GM23338 (cell line): ENCODE measurements around the gene SULF2. TPM values are rescaled to one million over a fixed set of nuclear protein-coding genes. Genes with fewer than 3 reads are reported as not detected.

Source experiments
- ATAC-seq: fragments of 200-7000 bp; cut with Tn5 transposase; 3 replicates; pipeline ENCODE4 v1.9.1; 2020
- DNase-seq: peaks from one replicate; pipeline ENCODE4 v3.0.0-alpha.2; 2015; ENCODE audit warnings: low spot score
- H2AFZ ChIP-seq: fragments of 200-600 bp; sonication (generic); 2 replicates; pipeline ENCODE4 v1.8.0; 2016; ENCODE audit warnings: antibody characterized with exemption, mild to moderate bottlenecking, moderate library complexity
- H3F3A ChIP-seq: fragments of 200-600 bp; sonication (generic); replicated peaks from 2 replicates; pipeline ENCODE4 v1.8.0; 2017; ENCODE audit warnings: antibody characterized with exemption, mixed run types, low read depth
- H3K27ac ChIP-seq: fragments of 200-600 bp; sonication (generic); 2 replicates; pipeline ENCODE4 v1.6.1; 2016; ENCODE audit warnings: low read depth
- H3K27me3 ChIP-seq: fragments of 200-600 bp; sonication (generic); 2 replicates; pipeline ENCODE4 v1.8.0; 2016; ENCODE audit warnings: mild to moderate bottlenecking, mixed run types, moderate library complexity; ENCODE audit not compliant: insufficient read depth
- H3K36me3 ChIP-seq: fragments of 200-600 bp; sonication (generic); 2 replicates; pipeline ENCODE4 v1.8.0; 2016; ENCODE audit warnings: mild to moderate bottlenecking; ENCODE audit not compliant: insufficient read depth
- H3K4me1 ChIP-seq: fragments of 200-600 bp; sonication (generic); 2 replicates; pipeline ENCODE4 v1.8.0; 2016; ENCODE audit warnings: mild to moderate bottlenecking, moderate library complexity; ENCODE audit not compliant: insufficient read depth
- H3K4me2 ChIP-seq: fragments of 200-600 bp; sonication (generic); 2 replicates; pipeline ENCODE4 v1.7.1; 2017; ENCODE audit warnings: mixed run types
- H3K4me3 ChIP-seq: fragments of 200-600 bp; sonication (generic); 2 replicates; pipeline ENCODE4 v1.6.1; 2016; ENCODE audit warnings: mixed run types
- H3K79me2 ChIP-seq: fragments of 200-600 bp; sonication (generic); replicated peaks from 2 replicates; pipeline ENCODE4 v1.8.0; 2017; ENCODE audit warnings: mild to moderate bottlenecking; ENCODE audit not compliant: insufficient read depth
- H3K9me2 ChIP-seq: fragments of 200-600 bp; sonication (generic); 2 replicates; pipeline ENCODE4 v1.8.0; 2017; ENCODE audit not compliant: insufficient read depth
- H4K20me1 ChIP-seq: fragments of 200-600 bp; sonication (generic); replicated peaks from 2 replicates; pipeline ENCODE4 v1.8.0; 2017; ENCODE audit warnings: mild to moderate bottlenecking; ENCODE audit not compliant: insufficient read depth
- H3K27ac Mint-ChIP-seq: 2 replicates; pipeline ENCODE4 v1.8.0; 2020; ENCODE audit warnings: inconsistent platforms, mild to moderate bottlenecking, moderate library complexity, mixed read lengths
- H3K27me3 Mint-ChIP-seq: 3 replicates; pipeline ENCODE4 v1.8.0; 2022; ENCODE audit warnings: low read depth, mild to moderate bottlenecking, moderate library complexity, mixed read lengths, inconsistent platforms; ENCODE audit not compliant: insufficient read depth, poor library complexity
- H3K36me3 Mint-ChIP-seq: 3 replicates; pipeline ENCODE4 v1.8.0; 2021; ENCODE audit warnings: low read depth, mild to moderate bottlenecking, inconsistent platforms, moderate library complexity, mixed read lengths
- H3K4me1 Mint-ChIP-seq: 3 replicates; pipeline ENCODE4 v1.8.0; 2020; ENCODE audit warnings: mild to moderate bottlenecking, inconsistent platforms, mixed read lengths
- H3K4me3 Mint-ChIP-seq: 3 replicates; pipeline ENCODE4 v1.8.0; 2021; ENCODE audit warnings: moderate library complexity, mild to moderate bottlenecking, inconsistent platforms, mixed read lengths
- H3K9me3 Mint-ChIP-seq: 3 replicates; pipeline ENCODE4 v1.8.0; 2020; ENCODE audit warnings: moderate library complexity, mild to moderate bottlenecking, inconsistent platforms, mixed read lengths
- CREB1 ChIP-seq: fragments of 250-450 bp; sonication (Bioruptor Pico); IDR thresholded peaks from 2 replicates; pipeline ENCODE4 v1.5.0; 2020; ENCODE audit warnings: low read depth, mild to moderate bottlenecking, moderate library complexity
- EZH2 ChIP-seq: fragments of 200-600 bp; sonication (generic); IDR thresholded peaks from one replicate; pipeline ENCODE4 v1.8.0; 2017; ENCODE audit warnings: antibody characterized with exemption, mild to moderate bottlenecking, low read depth; ENCODE audit not compliant: unreplicated experiment
- EZH2phosphoT487 ChIP-seq: fragments of 200-600 bp; sonication (generic); IDR thresholded peaks from one replicate; pipeline ENCODE4 v1.8.1; 2018; ENCODE audit warnings: antibody characterized with exemption; ENCODE audit not compliant: unreplicated experiment
- JUNB ChIP-seq: IDR thresholded peaks from one replicate; pipeline ENCODE4 v1.6.1; 2016; ENCODE audit warnings: antibody characterized with exemption; ENCODE audit not compliant: unreplicated experiment
- polyA plus RNA-seq: library from polyadenylated mRNA; unstranded; fragments of >200 nt; fragmentation: Nextera tagmentation; extraction: Ambion mirVana; gene quantifications from 2 replicates; pipeline ENCODE4 v1.2.1, GENCODE V29; 2016
- total RNA-seq: library from RNA; depleted of rRNA; stranded (reverse); fragments of >200 nt; shearing (Covaris generic); gene quantifications from 2 replicates; pipeline ENCODE4 v1.2.3, GENCODE V29; 2014
- TF ChIP-seq, protein P1 (sequence below): IDR thresholded peaks from one replicate; pipeline ENCODE4 v1.6.1; 2018; ENCODE audit warnings: antibody characterized with exemption; ENCODE audit not compliant: unreplicated experiment
- TF ChIP-seq, protein P2 (sequence below): fragments of 250-450 bp; sonication (Bioruptor Pico); IDR thresholded peaks from 2 replicates; pipeline ENCODE4 v1.5.0; 2020; ENCODE audit warnings: mild to moderate bottlenecking, moderate library complexity
- TF ChIP-seq, protein P3 (sequence below): IDR thresholded peaks from 2 replicates; pipeline ENCODE4 v1.6.1; 2016; ENCODE audit warnings: antibody characterized with exemption
- TF ChIP-seq, protein P4 (sequence below), 2 experiments: fragments of 200-600 bp in 1 of 2; sonication (generic) in 1 of 2; conservative IDR thresholded peaks; 2 replicates each; pipeline versions ENCODE4 v1.5.1 to v1.6.1; 2016 to 2017; ENCODE audit warnings: antibody characterized with exemption in 2 of 2, low read depth in 2 of 2, mild to moderate bottlenecking in 2 of 2, moderate library complexity in 1 of 2

SULF2 gene
- total and polyA plus RNA-seq, 2 experiments from 2014 or later = 9.5 to 20.7 TPM

DNA sequence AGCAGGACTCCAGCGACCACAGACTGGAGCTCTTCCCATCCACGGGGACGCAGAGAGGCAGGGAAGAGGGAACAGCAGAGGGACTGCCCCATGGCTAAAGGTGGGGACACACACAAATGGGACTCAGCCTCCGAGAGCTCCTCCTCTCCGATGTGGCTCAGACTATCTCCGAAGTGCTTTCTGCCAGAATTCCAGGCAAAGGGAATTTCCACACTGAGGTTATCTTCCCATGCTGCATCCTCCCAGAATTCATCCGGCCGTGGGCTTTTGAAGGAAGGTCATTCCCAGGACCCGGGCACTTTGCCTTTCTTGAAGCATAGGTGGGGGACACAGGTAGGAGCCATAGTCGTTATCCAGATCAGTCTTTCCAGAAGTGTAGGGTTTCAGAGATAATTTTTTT lies 67.9 kb downstream of the SULF2 start:
- Mint-ChIP-seq H3K9me3 (no peaks in the 10 kb centered on the region), H3K27ac (no peak overlapping the region), H3K36me3 (no peaks in the 10 kb centered on the region), H3K4me3 (no peak overlapping the region), H3K4me1 (peaks cover 3% of the 10 kb centered on the region; the same call in 2 of the 3 replicates), H3K27me3 (no peaks in the 10 kb centered on the region)
- H3K9me2 ChIP-seq = no peaks in the 10 kb centered on the region
- no peak for DNase-seq
- H2AFZ ChIP-seq = no peak overlapping the region
- no peaks in the 10 kb centered on the region; the same call in 1 of the 2 replicates for H3K4me1 ChIP-seq
- no peak overlapping the region for H3K27ac ChIP-seq
- no peaks in the 10 kb centered on the region for H4K20me1 ChIP-seq
- H3K4me3 ChIP-seq = no peak overlapping the region
- no peak for ATAC-seq
- H3K79me2 ChIP-seq = no peaks in the 10 kb centered on the region
- no peaks in the 10 kb centered on the region for H3K27me3 ChIP-seq
- H3F3A ChIP-seq = no peaks in the 10 kb centered on the region
- no peak overlapping the region for H3K4me2 ChIP-seq
- H3K36me3 ChIP-seq = no peaks in the 10 kb centered on the region
- TF ChIP-seq, protein P1, sequence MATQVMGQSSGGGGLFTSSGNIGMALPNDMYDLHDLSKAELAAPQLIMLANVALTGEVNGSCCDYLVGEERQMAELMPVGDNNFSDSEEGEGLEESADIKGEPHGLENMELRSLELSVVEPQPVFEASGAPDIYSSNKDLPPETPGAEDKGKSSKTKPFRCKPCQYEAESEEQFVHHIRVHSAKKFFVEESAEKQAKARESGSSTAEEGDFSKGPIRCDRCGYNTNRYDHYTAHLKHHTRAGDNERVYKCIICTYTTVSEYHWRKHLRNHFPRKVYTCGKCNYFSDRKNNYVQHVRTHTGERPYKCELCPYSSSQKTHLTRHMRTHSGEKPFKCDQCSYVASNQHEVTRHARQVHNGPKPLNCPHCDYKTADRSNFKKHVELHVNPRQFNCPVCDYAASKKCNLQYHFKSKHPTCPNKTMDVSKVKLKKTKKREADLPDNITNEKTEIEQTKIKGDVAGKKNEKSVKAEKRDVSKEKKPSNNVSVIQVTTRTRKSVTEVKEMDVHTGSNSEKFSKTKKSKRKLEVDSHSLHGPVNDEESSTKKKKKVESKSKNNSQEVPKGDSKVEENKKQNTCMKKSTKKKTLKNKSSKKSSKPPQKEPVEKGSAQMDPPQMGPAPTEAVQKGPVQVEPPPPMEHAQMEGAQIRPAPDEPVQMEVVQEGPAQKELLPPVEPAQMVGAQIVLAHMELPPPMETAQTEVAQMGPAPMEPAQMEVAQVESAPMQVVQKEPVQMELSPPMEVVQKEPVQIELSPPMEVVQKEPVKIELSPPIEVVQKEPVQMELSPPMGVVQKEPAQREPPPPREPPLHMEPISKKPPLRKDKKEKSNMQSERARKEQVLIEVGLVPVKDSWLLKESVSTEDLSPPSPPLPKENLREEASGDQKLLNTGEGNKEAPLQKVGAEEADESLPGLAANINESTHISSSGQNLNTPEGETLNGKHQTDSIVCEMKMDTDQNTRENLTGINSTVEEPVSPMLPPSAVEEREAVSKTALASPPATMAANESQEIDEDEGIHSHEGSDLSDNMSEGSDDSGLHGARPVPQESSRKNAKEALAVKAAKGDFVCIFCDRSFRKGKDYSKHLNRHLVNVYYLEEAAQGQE = no peak
- no peak for TF ChIP-seq CREB1 (CRISPR knock-in tag)
- no peak for TF ChIP-seq EZH2phosphoT487

DNA sequence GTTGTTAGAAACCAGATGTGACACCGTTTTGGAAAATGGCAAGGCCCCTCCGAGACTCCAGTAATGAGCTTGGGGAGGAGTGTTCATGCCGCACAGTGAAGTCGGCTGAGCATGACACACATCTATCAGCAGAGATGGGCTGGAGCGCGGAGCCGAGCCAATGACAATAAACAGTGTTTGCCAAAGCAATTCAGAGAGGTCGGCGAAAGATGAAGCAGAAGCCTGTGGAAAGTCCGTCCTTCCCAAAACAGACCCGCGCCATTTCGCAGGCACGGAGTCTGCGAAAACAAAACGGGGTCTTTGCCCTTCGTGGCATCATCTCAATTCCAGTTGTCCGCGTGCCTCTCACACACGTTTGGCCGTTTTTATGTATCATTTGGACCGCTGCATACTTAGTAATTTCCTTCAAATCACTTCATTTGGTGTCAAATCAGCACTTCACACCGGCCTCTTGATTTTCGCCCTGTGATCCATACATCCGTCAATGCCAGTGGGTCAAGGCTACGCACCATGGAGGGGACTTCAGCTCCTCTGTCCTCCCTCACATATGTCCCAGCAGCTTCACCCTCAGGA lies 71.3 kb downstream of the SULF2 start:
- Histone ChIP-seq H3K27me3 (no peaks in the 10 kb centered on the region), H3K36me3 (no peaks in the 10 kb centered on the region), H2AFZ (no peak overlapping the region), H3K79me2 (no peaks in the 10 kb centered on the region), H3K4me2 (no peak overlapping the region), H3K9me2 (no peaks in the 10 kb centered on the region), H3K4me1 (no peaks in the 10 kb centered on the region), H3K27ac (no peak overlapping the region), H3F3A (no peaks in the 10 kb centered on the region), H3K4me3 (no peak overlapping the region), H4K20me1 (peaks cover 4% of the 10 kb centered on the region; the same call in 1 of the 2 replicates)
- Mint-ChIP-seq H3K36me3 (no peaks in the 10 kb centered on the region), H3K4me1 (peaks cover 13% of the 10 kb centered on the region; the same call in 2 of the 3 replicates), H3K27ac (no peak overlapping the region), H3K4me3 (no peak overlapping the region), H3K27me3 (peaks cover 5% of the 10 kb centered on the region), H3K9me3 (no peaks in the 10 kb centered on the region)
- no peak for DNase-seq
- no peak for ATAC-seq
- TF ChIP-seq, protein P2, sequence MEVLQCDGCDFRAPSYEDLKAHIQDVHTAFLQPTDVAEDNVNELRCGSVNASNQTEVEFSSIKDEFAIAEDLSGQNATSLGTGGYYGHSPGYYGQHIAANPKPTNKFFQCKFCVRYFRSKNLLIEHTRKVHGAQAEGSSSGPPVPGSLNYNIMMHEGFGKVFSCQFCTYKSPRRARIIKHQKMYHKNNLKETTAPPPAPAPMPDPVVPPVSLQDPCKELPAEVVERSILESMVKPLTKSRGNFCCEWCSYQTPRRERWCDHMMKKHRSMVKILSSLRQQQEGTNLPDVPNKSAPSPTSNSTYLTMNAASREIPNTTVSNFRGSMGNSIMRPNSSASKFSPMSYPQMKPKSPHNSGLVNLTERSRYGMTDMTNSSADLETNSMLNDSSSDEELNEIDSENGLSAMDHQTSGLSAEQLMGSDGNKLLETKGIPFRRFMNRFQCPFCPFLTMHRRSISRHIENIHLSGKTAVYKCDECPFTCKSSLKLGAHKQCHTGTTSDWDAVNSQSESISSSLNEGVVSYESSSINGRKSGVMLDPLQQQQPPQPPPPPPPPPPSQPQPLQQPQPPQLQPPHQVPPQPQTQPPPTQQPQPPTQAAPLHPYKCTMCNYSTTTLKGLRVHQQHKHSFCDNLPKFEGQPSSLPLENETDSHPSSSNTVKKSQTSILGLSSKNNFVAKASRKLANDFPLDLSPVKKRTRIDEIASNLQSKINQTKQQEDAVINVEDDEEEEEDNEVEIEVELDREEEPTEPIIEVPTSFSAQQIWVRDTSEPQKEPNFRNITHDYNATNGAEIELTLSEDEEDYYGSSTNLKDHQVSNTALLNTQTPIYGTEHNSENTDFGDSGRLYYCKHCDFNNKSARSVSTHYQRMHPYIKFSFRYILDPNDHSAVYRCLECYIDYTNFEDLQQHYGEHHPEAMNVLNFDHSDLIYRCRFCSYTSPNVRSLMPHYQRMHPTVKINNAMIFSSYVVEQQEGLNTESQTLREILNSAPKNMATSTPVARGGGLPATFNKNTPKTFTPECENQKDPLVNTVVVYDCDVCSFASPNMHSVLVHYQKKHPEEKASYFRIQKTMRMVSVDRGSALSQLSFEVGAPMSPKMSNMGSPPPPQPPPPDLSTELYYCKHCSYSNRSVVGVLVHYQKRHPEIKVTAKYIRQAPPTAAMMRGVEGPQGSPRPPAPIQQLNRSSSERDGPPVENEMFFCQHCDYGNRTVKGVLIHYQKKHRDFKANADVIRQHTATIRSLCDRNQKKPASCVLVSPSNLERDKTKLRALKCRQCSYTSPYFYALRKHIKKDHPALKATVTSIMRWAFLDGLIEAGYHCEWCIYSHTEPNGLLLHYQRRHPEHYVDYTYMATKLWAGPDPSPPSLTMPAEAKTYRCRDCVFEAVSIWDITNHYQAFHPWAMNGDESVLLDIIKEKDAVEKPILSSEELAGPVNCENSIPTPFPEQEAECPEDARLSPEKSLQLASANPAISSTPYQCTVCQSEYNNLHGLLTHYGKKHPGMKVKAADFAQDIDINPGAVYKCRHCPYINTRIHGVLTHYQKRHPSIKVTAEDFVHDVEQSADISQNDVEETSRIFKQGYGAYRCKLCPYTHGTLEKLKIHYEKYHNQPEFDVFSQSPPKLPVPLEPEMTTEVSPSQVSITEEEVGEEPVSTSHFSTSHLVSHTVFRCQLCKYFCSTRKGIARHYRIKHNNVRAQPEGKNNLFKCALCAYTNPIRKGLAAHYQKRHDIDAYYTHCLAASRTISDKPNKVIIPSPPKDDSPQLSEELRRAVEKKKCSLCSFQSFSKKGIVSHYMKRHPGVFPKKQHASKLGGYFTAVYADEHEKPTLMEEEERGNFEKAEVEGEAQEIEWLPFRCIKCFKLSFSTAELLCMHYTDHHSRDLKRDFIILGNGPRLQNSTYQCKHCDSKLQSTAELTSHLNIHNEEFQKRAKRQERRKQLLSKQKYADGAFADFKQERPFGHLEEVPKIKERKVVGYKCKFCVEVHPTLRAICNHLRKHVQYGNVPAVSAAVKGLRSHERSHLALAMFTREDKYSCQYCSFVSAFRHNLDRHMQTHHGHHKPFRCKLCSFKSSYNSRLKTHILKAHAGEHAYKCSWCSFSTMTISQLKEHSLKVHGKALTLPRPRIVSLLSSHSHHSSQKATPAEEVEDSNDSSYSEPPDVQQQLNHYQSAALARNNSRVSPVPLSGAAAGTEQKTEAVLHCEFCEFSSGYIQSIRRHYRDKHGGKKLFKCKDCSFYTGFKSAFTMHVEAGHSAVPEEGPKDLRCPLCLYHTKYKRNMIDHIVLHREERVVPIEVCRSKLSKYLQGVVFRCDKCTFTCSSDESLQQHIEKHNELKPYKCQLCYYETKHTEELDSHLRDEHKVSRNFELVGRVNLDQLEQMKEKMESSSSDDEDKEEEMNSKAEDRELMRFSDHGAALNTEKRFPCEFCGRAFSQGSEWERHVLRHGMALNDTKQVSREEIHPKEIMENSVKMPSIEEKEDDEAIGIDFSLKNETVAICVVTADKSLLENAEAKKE = no peak
- TF ChIP-seq, protein P3, sequence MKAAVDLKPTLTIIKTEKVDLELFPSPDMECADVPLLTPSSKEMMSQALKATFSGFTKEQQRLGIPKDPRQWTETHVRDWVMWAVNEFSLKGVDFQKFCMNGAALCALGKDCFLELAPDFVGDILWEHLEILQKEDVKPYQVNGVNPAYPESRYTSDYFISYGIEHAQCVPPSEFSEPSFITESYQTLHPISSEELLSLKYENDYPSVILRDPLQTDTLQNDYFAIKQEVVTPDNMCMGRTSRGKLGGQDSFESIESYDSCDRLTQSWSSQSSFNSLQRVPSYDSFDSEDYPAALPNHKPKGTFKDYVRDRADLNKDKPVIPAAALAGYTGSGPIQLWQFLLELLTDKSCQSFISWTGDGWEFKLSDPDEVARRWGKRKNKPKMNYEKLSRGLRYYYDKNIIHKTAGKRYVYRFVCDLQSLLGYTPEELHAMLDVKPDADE = no peak
- no peak for TF ChIP-seq EZH2
- TF ChIP-seq, protein P4, sequence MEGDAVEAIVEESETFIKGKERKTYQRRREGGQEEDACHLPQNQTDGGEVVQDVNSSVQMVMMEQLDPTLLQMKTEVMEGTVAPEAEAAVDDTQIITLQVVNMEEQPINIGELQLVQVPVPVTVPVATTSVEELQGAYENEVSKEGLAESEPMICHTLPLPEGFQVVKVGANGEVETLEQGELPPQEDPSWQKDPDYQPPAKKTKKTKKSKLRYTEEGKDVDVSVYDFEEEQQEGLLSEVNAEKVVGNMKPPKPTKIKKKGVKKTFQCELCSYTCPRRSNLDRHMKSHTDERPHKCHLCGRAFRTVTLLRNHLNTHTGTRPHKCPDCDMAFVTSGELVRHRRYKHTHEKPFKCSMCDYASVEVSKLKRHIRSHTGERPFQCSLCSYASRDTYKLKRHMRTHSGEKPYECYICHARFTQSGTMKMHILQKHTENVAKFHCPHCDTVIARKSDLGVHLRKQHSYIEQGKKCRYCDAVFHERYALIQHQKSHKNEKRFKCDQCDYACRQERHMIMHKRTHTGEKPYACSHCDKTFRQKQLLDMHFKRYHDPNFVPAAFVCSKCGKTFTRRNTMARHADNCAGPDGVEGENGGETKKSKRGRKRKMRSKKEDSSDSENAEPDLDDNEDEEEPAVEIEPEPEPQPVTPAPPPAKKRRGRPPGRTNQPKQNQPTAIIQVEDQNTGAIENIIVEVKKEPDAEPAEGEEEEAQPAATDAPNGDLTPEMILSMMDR (conservative IDR thresholded peaks at IDR 0.05; ENCODE audit: low read depth in 2 of 2) = no peak
- TF ChIP-seq JUNB = no peak
- no peak for TF ChIP-seq EZH2phosphoT487
